Muscle layer of duodenum (tissue), 2 donors: Measurements from ENCODE around the gene ACOD1.

Source experiments
- H3K27ac ChIP-seq: one replicate; pipeline ENCODE4 v1.7.0; 2013; ENCODE audit warnings: mild to moderate bottlenecking, low read length
- H3K27me3 ChIP-seq: one replicate; pipeline ENCODE4 v1.7.0; 2013; ENCODE audit warnings: low read depth, mild to moderate bottlenecking, control low read depth, low read length
- H3K36me3 ChIP-seq, 2 donors: one replicate each; pipeline ENCODE4 v1.7.0; 2013; ENCODE audit warnings: low read length in 2 of 2, control low read depth in 1 of 2, mild to moderate bottlenecking in 1 of 2; ENCODE audit not compliant: insufficient read depth in 2 of 2, control insufficient read depth in 1 of 2
- H3K4me1 ChIP-seq, 2 donors: one replicate each; pipeline ENCODE4 v1.7.0; 2013; ENCODE audit warnings: low read length in 2 of 2, mild to moderate bottlenecking in 2 of 2, control low read depth in 1 of 2, moderate library complexity in 1 of 2; ENCODE audit not compliant: insufficient read depth in 2 of 2, control insufficient read depth in 1 of 2
- H3K4me3 ChIP-seq, 2 donors: one replicate each; pipeline ENCODE4 v1.7.0; 2013; ENCODE audit warnings: low read length in 2 of 2, low read depth in 1 of 2, mild to moderate bottlenecking in 1 of 2
- H3K9me3 ChIP-seq, 2 donors: one replicate each; pipeline ENCODE4 v1.7.0; 2013; ENCODE audit warnings: low read length in 2 of 2, control low read depth in 1 of 2, mild to moderate bottlenecking in 1 of 2; ENCODE audit not compliant: control insufficient read depth in 1 of 2
- donor health status: healthy.

Gene ACOD1

GRCh38 chr13:76929320-76929719 lies 19.0 kb upstream of the ACOD1 start:
- peaks cover 0 to 10% of the 10 kb centered on the region in 2 donors for H3K9me3 ChIP-seq
- no peak overlapping the region for H3K4me3 ChIP-seq
- H3K4me1 ChIP-seq = no peaks in the 10 kb centered on the region
- H3K36me3 ChIP-seq = no peaks in the 10 kb centered on the region
- H3K27me3 ChIP-seq = no peaks in the 10 kb centered on the region
- H3K27ac ChIP-seq = no peak overlapping the region

DNA sequence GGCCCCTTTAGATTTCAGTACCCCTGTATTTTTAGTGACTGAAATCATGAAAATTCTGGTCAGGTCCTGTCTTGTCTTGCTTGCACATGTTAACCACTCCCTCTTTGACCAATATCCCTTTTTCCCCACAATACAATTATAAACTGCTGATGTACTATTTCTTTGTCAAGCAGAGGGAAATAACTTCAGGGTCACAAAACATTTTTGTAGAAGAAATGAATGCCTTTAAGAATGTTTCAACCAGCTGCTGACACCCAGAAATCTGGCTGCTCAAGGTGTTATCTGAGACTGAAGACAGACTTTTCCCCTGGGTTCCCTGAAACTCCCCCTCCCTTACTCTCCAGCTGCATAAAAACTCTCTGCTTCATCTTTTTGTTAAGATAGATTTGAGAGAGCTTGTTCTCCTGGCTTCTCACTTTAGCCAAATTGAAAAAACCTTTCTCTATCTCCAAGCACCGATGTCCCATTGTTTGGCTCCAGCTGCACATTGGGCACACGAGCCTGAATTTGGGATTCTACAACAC lies 18.4 kb upstream of the ACOD1 start:
- H3K4me1 ChIP-seq = no peaks in the 10 kb centered on the region
- no peaks in the 10 kb centered on the region for H3K36me3 ChIP-seq
- no peak overlapping the region for H3K27ac ChIP-seq
- H3K9me3 ChIP-seq = peaks cover 0 to 10% of the 10 kb centered on the region in 2 donors
- H3K27me3 ChIP-seq = no peaks in the 10 kb centered on the region
- H3K4me3 ChIP-seq = no peak overlapping the region

GRCh38 chr13:76932076-76932475 lies 16.2 kb upstream of the ACOD1 start:
- Histone ChIP-seq H3K27ac (no peak overlapping the region), H3K9me3 (peaks cover 0 to 10% of the 10 kb centered on the region in 2 donors), H3K27me3 (no peaks in the 10 kb centered on the region), H3K36me3 (no peaks in the 10 kb centered on the region), H3K4me1 (no peaks in the 10 kb centered on the region), H3K4me3 (no peak overlapping the region)

- no peaks in the 10 kb centered on the region for H3K4me1 ChIP-seq
- H3K27me3 ChIP-seq = no peaks in the 10 kb centered on the region
- peaks cover 0 to 10% of the 10 kb centered on the region in 2 donors for H3K9me3 ChIP-seq
- no peaks in the 10 kb centered on the region for H3K36me3 ChIP-seq
- H3K4me3 ChIP-seq = no peak overlapping the region
- no peak overlapping the region for H3K27ac ChIP-seq
Observed at GRCh38 chr13:76934671-76935070, 13.6 kb upstream of the ACOD1 start.

- Histone ChIP-seq H3K4me3 (no peak overlapping the region), H3K9me3 (no peaks in the 10 kb centered on the region), H3K27me3 (no peaks in the 10 kb centered on the region), H3K36me3 (no peaks in the 10 kb centered on the region), H3K27ac (no peak overlapping the region), H3K4me1 (no peaks in the 10 kb centered on the region)
Observed at GRCh38 chr13:76936763-76937162, 11.5 kb upstream of the ACOD1 start.

DNA sequence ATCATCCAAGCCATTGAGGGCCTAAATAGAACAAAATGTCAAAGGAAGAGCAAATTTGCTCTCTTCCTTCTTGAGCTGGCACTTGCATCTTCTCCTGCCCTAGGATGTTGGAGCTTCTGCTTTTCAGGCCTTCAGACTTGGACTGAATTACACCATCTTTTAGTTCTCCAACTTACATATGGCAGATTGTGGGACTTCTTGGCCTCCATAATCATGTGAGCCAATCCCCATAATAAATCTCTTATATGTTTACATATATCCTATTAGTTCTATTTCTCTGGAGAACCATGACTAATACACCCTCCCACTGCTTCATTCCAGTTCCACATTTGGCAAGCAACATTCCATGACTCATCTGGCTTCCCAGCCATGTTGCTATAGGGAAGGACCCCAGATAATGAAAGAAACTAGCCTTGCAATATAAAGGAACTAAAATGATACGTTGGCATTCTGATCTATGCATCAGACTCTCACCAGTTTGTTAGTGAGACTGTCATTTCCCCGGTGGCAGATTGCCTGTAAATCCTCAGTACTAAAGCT lies 11.0 kb upstream of the ACOD1 start:
- no peak overlapping the region for H3K27ac ChIP-seq
- H3K9me3 ChIP-seq = no peaks in the 10 kb centered on the region
- H3K36me3 ChIP-seq = no peaks in the 10 kb centered on the region
- no peak overlapping the region for H3K4me3 ChIP-seq
- no peaks in the 10 kb centered on the region for H3K4me1 ChIP-seq
- no peaks in the 10 kb centered on the region for H3K27me3 ChIP-seq

GRCh38 chr13:76939215-76939614 lies 9.1 kb upstream of the ACOD1 start:
- no peaks in the 10 kb centered on the region for H3K36me3 ChIP-seq
- no peaks in the 10 kb centered on the region for H3K4me1 ChIP-seq
- no peak overlapping the region for H3K27ac ChIP-seq
- no peaks in the 10 kb centered on the region for H3K9me3 ChIP-seq
- H3K4me3 ChIP-seq = no peak overlapping the region
- H3K27me3 ChIP-seq = no peaks in the 10 kb centered on the region

DNA sequence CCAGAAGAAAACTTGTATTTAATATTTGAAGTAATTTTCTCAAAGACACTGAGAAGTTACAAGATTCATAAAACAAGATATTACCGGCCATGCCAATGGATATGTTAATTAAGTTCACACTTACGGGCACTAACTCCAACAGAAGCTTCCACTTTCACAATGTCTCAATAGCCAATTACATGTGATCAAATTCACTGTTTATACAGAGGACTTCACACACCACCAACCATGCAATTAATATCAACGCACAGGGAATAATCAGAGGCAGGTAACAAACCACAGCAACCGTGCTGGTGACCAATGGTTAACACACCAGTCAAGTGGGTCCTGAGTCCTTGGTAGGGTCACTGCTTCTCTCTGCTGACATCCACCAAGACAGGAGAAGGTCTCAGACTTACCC lies 5.9 kb upstream of the ACOD1 start:
- H3K36me3 ChIP-seq = no peaks in the 10 kb centered on the region
- no peaks in the 10 kb centered on the region for H3K9me3 ChIP-seq
- H3K27me3 ChIP-seq = no peaks in the 10 kb centered on the region
- H3K4me3 ChIP-seq = no peak overlapping the region
- H3K4me1 ChIP-seq = no peaks in the 10 kb centered on the region
- no peak overlapping the region for H3K27ac ChIP-seq

- no peak overlapping the region for H3K27ac ChIP-seq
- no peaks in the 10 kb centered on the region for H3K9me3 ChIP-seq
- no peaks in the 10 kb centered on the region for H3K4me1 ChIP-seq
- H3K27me3 ChIP-seq = no peaks in the 10 kb centered on the region
- no peaks in the 10 kb centered on the region for H3K36me3 ChIP-seq
- H3K4me3 ChIP-seq = no peak overlapping the region
Observed at GRCh38 chr13:76943646-76944045, 4.7 kb upstream of the ACOD1 start.

DNA sequence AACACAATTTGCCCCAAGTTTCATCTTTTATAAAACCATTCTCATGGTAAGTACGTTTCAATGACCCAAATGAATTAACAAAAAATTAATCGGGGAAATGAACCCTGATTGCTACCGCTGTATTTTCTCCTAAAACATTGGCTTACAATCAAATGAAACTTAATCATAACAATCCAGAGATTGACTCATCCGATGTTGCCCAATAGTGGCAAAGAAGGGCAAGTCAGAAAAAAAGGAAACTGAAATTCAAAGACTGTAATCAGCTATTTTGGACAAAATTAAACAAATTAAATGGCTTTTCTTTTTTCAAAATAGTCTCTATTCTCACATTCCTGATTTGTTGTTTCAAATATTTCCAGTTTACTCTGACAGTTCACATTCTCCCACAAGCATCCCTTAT lies 3.9 kb upstream of the ACOD1 start:
- H3K9me3 ChIP-seq = no peaks in the 10 kb centered on the region
- H3K4me1 ChIP-seq = no peaks in the 10 kb centered on the region
- H3K27ac ChIP-seq = no peak overlapping the region
- H3K4me3 ChIP-seq = no peak overlapping the region
- H3K27me3 ChIP-seq = no peaks in the 10 kb centered on the region
- H3K36me3 ChIP-seq = no peaks in the 10 kb centered on the region

GRCh38 chr13:76950101-76950500 lies 1.8 kb downstream of the ACOD1 start:
- Histone ChIP-seq H3K36me3 (no peaks in the 10 kb centered on the region), H3K4me1 (no peaks in the 10 kb centered on the region), H3K9me3 (no peaks in the 10 kb centered on the region), H3K4me3 (no peak overlapping the region), H3K27me3 (no peaks in the 10 kb centered on the region), H3K27ac (no peak overlapping the region)

DNA sequence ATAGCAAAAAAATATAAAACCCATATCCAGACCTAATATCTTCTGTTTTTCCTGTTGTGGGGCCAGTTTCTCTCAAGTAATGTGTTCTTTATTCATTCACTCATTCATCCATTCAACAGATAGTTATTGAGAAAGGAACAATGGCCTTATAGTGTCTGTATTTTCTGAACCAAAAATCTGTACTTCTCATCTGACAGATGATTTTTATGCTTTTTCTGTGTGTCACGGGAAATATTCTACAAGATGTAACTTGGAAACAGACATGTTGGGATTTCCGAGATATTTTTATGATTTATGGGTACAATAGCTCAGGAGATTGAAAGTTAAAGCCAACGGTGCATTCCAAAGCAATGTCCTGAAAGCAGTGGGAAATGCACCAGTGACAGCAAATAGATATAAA lies 5.7 kb downstream of the ACOD1 start:
- H3K36me3 ChIP-seq = no peaks in the 10 kb centered on the region
- no peaks in the 10 kb centered on the region for H3K27me3 ChIP-seq
- no peaks in the 10 kb centered on the region for H3K4me1 ChIP-seq
- H3K9me3 ChIP-seq = no peaks in the 10 kb centered on the region
- H3K4me3 ChIP-seq = no peak overlapping the region
- H3K27ac ChIP-seq = no peak overlapping the region
